K562 (cell line): ENCODE results near the gene MOB1B. TPM values are rescaled to one million over a fixed set of nuclear protein-coding genes. Genes with fewer than 3 reads are reported as not detected.

Experiments used
- ARID1B ChIP-seq: fragments of 450-650 bp; IDR thresholded peaks from 2 replicates; pipeline ENCODE4 v1.6.1; 2016; ENCODE audit warnings: antibody characterized with exemption, mild to moderate bottlenecking, inconsistent platforms
- BCL6 ChIP-seq: fragments of 250-450 bp; sonication (Bioruptor Pico); IDR thresholded peaks from 2 replicates; pipeline ENCODE4 v1.4.0; 2020
- CCNT2 ChIP-seq: IDR thresholded peaks from 2 replicates; pipeline ENCODE4 v1.6.1; 2011; ENCODE audit warnings: borderline replicate concordance, low read depth, mild to moderate bottlenecking, moderate library complexity, mixed read lengths, low read length; ENCODE audit not compliant: insufficient read length; ENCODE audit errors: extremely low read depth
- DACH1 ChIP-seq: fragments of 450-650 bp; IDR thresholded peaks from 2 replicates; pipeline ENCODE4 v1.6.1; 2018; ENCODE audit not compliant: partially characterized antibody
- ETV5 ChIP-seq: sonication (generic); formaldehyde crosslinking; IDR thresholded peaks from 2 replicates; pipeline ENCODE4 v1.4.0; 2020; ENCODE audit warnings: low read depth, mild to moderate bottlenecking, missing genetic modification reagents
- FOXM1 ChIP-seq, 2 experiments: fragments of 450-650 bp in 1 of 2; sonication (generic) in 1 of 2; formaldehyde crosslinking in 1 of 2; IDR thresholded peaks; 2 replicates each; pipeline versions ENCODE4 v1.6.1 to v1.9.0; 2017 to 2022; ENCODE audit warnings: low read depth in 2 of 2, mild to moderate bottlenecking in 2 of 2, missing genetic modification reagents in 1 of 2, moderate library complexity in 1 of 2
- HMG20B ChIP-seq: fragments of 250-450 bp; sonication (Bioruptor Pico); IDR thresholded peaks from 2 replicates; pipeline ENCODE4 v1.5.0; 2021; ENCODE audit warnings: mild to moderate bottlenecking
- HOXB6 ChIP-seq: fragments of 250-450 bp; sonication (Bioruptor Pico); IDR thresholded peaks from 2 replicates; pipeline ENCODE4 v1.5.1; 2022; ENCODE audit warnings: mild to moderate bottlenecking, borderline replicate concordance
- LCOR ChIP-seq: sonication (generic); formaldehyde crosslinking; IDR thresholded peaks from 2 replicates; pipeline ENCODE4 v1.8.0; 2022; ENCODE audit warnings: mild to moderate bottlenecking, missing genetic modification reagents
- MAFF ChIP-seq: IDR thresholded peaks from 2 replicates; pipeline ENCODE4 v1.6.1; 2012; ENCODE audit warnings: low read length, improper control_type of control experiment
- NCOR1 ChIP-seq: fragments of 450-650 bp; IDR thresholded peaks from 2 replicates; pipeline ENCODE4 v1.6.1; 2016; ENCODE audit warnings: mild to moderate bottlenecking, moderate library complexity
- NFATC3 ChIP-seq: fragments of 450-650 bp; IDR thresholded peaks from 2 replicates; pipeline ENCODE4 v1.6.1; 2017; ENCODE audit warnings: mild to moderate bottlenecking
- NFYB ChIP-seq: IDR thresholded peaks from 2 replicates; pipeline ENCODE4 v1.6.1; 2011; ENCODE audit warnings: mild to moderate bottlenecking, moderate library complexity; ENCODE audit not compliant: insufficient read length; ENCODE audit errors: extremely low read depth
- NUFIP1 ChIP-seq: fragments of 450-650 bp; IDR thresholded peaks from 2 replicates; pipeline ENCODE4 v1.6.1; 2018; ENCODE audit not compliant: partially characterized antibody
- SMARCC2 ChIP-seq: fragments of 450-650 bp; IDR thresholded peaks from 2 replicates; pipeline ENCODE4 v1.6.1; 2017; ENCODE audit warnings: antibody characterized with exemption, moderate library complexity, mild to moderate bottlenecking, low read depth
- TRIM28 ChIP-seq: fragments of 450-650 bp; IDR thresholded peaks from 2 replicates; pipeline ENCODE4 v1.6.1; 2017
- ZNF175 ChIP-seq: fragments of 200-800 bp; sonication (Bioruptor generic); IDR thresholded peaks from 2 replicates; pipeline ENCODE4 v1.6.1; 2016; ENCODE audit warnings: low read depth, mild to moderate bottlenecking, missing genetic modification characterization, missing compliant biosample characterization
- ZNF274 ChIP-seq: IDR thresholded peaks from 2 replicates; pipeline ENCODE4 v1.6.1; 2011; ENCODE audit warnings: low read depth, mild to moderate bottlenecking, low read length, moderate library complexity, borderline replicate concordance
- ZNF311 ChIP-seq: fragments of 250-450 bp; sonication (Bioruptor Pico); IDR thresholded peaks from 2 replicates; pipeline ENCODE4 v1.4.0; 2020; ENCODE audit warnings: mild to moderate bottlenecking, moderate library complexity
- ZNF347 ChIP-seq: fragments of 450-650 bp; formaldehyde crosslinking; IDR thresholded peaks from 2 replicates; pipeline ENCODE4 v1.4.0; 2020; ENCODE audit warnings: low read depth, mild to moderate bottlenecking, moderate library complexity
- ZNF583 ChIP-seq: fragments of 250-450 bp; sonication (Bioruptor Pico); IDR thresholded peaks from 2 replicates; pipeline ENCODE4 v1.4.0; 2020
- polyA plus RNA-seq, 8 experiments: library from polyadenylated mRNA; depleted of rRNA in 4 of 8; stranded (reverse) in 5 of 8; unstranded in 3 of 8; fragments of >200 nt; fragmentation: Nextera tagmentation in 2 of 8; fragmentation: Illumina TruSeq in 1 of 8; extraction: Ambion mirVana in 2 of 8; extraction: Trizol in 1 of 8; gene quantifications; 2 replicates each; pipeline versions ENCODE4 v1.2.1 to v1.2.3, GENCODE V29; 2011 to 2014; ENCODE audit warnings: inconsistent platforms in 1 of 8, missing spikeins in 1 of 8
- total RNA-seq, 7 experiments: library from RNA; depleted of rRNA in 6 of 7; stranded (reverse); fragments of >200 nt in 6 of 7; fragmentation: Illumina TruSeq in 2 of 7; extraction: Trizol in 2 of 7; gene quantifications; 2 replicates each; pipeline versions ENCODE4 v1.2.1 to v1.2.3, GENCODE V29; 2011 to 2021; ENCODE audit warnings: low replicate concordance in 1 of 7
- TF ChIP-seq, protein P1 (sequence below): fragments of 450-650 bp; IDR thresholded peaks from 2 replicates; pipeline ENCODE4 v1.6.1; 2016
- TF ChIP-seq, protein P2 (sequence below): sonication (generic); formaldehyde crosslinking; IDR thresholded peaks from 2 replicates; pipeline ENCODE4 v1.8.0; 2023; ENCODE audit warnings: missing genetic modification reagents, mild to moderate bottlenecking, borderline replicate concordance

Gene MOB1B
- total and polyA plus RNA-seq, 9 of the 15 experiments (the other 6 are each of a cell fraction or from before 2014, with no cell fraction given): 8.4 to 37.8 (median 19.0) TPM

DNA sequence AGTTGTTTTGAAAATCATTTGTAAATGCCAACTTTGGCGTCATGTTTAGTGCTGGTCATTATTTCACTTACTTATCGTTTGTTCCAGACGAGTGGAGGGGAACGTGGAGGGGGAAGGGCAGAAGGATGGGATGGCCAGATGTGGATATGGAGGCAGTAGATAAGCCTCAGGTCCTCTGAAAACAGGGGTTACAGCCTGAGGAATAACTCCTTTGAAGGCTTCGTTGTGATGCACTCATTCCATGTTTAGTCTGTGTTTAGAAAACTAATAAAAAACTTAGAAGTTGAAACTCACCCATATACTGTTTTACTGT is 1.1 kb downstream of the MOB1B start (continued):
- TF ChIP-seq, protein P1, sequence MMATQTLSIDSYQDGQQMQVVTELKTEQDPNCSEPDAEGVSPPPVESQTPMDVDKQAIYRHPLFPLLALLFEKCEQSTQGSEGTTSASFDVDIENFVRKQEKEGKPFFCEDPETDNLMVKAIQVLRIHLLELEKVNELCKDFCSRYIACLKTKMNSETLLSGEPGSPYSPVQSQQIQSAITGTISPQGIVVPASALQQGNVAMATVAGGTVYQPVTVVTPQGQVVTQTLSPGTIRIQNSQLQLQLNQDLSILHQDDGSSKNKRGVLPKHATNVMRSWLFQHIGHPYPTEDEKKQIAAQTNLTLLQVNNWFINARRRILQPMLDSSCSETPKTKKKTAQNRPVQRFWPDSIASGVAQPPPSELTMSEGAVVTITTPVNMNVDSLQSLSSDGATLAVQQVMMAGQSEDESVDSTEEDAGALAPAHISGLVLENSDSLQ: peak; percentile 90
- peak; percentile 99 for TF ChIP-seq FOXM1 (IDR thresholded peaks at IDR 0.05; ENCODE audit: low read depth)
- TF ChIP-seq FOXM1 (CRISPR knock-in tag; IDR thresholded peaks at IDR 0.05; ENCODE audit: low read depth): no peak
- peak; percentile 94 for TF ChIP-seq LCOR (CRISPR knock-in tag)
- no peak; the same call in 1 of the 2 replicates for TF ChIP-seq ETV5 (CRISPR knock-in tag)
- TF ChIP-seq NFYB: no peak
- TF ChIP-seq TRIM28: peak; percentile 67; the same call in 1 of the 2 replicates
- peak; percentile 85 for TF ChIP-seq NUFIP1
- 0 out of 2 replicates have a peak, but pooled peaks have one; percentile 32 for TF ChIP-seq MAFF
- TF ChIP-seq DACH1: peak; percentile 94
- TF ChIP-seq BCL6: peak; percentile 81; the same call in 1 of the 2 replicates
- peak; percentile 89 for TF ChIP-seq ZNF274
- peak; percentile 85 for TF ChIP-seq ZNF583
- TF ChIP-seq NFATC3: peak; percentile 85; the same call in 1 of the 2 replicates
- peak; percentile 94 for TF ChIP-seq CCNT2
- TF ChIP-seq SMARCC2: peak; percentile 99
- TF ChIP-seq HOXB6 (CRISPR knock-in tag): no peak
- peak; percentile 79; the same call in 1 of the 2 replicates for TF ChIP-seq ZNF311 (CRISPR knock-in tag)
- TF ChIP-seq ZNF347 (CRISPR knock-in tag): no peak
- TF ChIP-seq ARID1B: peak; percentile 100
- peak; percentile 97 for TF ChIP-seq ZNF175
- TF ChIP-seq HMG20B: no peak
- peak; percentile 100 for TF ChIP-seq NCOR1
- TF ChIP-seq, protein P2, sequence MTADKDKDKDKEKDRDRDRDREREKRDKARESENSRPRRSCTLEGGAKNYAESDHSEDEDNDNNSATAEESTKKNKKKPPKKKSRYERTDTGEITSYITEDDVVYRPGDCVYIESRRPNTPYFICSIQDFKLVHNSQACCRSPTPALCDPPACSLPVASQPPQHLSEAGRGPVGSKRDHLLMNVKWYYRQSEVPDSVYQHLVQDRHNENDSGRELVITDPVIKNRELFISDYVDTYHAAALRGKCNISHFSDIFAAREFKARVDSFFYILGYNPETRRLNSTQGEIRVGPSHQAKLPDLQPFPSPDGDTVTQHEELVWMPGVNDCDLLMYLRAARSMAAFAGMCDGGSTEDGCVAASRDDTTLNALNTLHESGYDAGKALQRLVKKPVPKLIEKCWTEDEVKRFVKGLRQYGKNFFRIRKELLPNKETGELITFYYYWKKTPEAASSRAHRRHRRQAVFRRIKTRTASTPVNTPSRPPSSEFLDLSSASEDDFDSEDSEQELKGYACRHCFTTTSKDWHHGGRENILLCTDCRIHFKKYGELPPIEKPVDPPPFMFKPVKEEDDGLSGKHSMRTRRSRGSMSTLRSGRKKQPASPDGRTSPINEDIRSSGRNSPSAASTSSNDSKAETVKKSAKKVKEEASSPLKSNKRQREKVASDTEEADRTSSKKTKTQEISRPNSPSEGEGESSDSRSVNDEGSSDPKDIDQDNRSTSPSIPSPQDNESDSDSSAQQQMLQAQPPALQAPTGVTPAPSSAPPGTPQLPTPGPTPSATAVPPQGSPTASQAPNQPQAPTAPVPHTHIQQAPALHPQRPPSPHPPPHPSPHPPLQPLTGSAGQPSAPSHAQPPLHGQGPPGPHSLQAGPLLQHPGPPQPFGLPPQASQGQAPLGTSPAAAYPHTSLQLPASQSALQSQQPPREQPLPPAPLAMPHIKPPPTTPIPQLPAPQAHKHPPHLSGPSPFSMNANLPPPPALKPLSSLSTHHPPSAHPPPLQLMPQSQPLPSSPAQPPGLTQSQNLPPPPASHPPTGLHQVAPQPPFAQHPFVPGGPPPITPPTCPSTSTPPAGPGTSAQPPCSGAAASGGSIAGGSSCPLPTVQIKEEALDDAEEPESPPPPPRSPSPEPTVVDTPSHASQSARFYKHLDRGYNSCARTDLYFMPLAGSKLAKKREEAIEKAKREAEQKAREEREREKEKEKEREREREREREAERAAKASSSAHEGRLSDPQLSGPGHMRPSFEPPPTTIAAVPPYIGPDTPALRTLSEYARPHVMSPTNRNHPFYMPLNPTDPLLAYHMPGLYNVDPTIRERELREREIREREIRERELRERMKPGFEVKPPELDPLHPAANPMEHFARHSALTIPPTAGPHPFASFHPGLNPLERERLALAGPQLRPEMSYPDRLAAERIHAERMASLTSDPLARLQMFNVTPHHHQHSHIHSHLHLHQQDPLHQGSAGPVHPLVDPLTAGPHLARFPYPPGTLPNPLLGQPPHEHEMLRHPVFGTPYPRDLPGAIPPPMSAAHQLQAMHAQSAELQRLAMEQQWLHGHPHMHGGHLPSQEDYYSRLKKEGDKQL (CRISPR knock-in tag): no peak
